Activated CD4-positive, CD25-positive, alpha-beta regulatory T cell (primary cell): ENCODE results near the gene TCTA.

Experiments
- DNase-seq, 4 experiments: peaks; one replicate each; lab custom pipeline; 2025; lab: John Stamatoyannopoulos, UW

Gene TCTA

DNA sequence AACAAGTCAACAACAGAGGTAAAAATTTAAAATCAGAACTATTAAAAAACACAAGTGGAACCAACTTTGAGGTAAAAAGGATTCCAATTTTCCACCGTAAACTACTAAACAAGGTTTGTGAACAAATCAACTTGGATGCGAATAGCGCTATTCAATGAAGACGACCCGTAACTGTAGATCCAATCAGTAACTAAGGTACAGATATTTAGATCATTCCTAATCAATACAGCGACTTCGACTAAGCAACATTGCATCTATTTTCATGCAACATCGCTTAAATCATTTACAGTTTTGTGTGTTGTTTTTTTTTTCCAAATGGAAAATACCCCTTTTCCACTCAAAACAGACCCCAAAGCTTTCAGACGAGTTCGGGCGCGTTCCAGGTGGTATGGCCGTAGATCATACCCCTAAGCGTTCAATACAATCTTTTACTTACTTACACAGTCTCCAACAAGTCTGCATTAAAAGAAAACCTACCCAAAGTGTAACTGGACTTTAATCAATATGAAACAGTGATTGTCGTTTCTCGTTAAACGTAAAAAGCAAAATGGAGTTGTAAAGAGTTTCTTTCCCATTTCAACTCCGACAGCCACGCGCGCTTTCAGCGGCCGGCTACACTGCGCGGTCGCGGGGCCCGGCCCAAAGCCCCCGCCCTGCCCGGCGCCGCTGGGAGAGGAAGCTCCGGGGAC lies 1.2 kb upstream of the TCTA start:
- DNase-seq: no peak

DNA sequence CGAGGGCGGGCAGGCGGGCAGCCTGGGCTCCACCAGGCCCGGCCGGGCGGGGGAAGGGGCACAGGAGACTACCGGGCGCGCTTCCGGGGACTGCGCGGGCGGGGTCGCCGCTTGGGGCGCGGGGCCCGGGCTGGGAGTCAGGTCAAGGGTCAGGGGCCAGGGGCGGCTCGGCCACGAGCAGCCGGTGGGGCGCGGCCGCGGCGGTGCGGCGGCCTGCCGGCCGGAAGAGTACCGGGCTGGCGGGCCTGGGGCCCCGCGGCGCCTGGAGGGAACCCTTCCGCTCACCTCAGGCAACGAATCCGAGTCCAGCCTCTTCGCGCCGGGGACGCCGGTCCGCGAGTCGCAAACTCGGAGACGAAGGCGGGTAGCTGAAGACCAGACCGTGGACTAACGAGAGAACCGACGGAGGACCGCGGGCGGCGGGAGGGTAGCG lies 672 bp upstream of the TCTA start:
- DNase-seq: peak; percentile 24 to 53 (median 39)

DNA sequence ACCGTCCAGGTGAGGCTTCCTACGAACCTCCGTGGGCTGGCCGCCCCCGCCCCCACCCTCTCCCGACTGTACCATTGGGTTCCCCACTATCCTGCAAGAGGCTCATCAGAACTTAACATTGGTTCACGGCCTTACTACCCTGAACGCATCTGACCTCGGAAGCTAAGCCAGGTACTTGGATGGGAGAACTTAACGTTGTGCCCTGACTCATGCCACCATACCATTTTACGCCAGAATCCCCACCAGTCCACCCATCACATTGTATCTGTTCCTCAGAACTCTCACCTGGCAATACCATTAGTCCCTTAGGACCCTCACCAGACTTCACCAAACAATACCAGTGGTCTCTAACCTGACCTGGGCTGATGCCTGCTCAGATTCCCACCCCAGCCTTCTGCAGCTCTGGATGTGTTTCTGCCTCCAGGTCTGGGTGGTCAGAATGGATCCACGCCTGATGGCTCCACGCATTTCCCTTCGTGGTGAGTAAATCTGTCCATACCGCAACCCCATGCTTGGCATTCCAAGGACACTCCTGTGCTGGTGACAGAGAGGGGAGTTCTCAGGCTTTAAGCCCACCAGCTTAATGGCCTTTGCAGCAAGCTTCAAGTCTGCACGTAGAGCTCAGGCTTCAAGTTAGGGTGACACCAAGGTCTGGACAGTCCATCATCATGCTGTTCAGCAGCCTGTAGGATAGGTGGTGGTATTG lies 562 bp downstream of the TCTA start:
- no peak for DNase-seq

DNA sequence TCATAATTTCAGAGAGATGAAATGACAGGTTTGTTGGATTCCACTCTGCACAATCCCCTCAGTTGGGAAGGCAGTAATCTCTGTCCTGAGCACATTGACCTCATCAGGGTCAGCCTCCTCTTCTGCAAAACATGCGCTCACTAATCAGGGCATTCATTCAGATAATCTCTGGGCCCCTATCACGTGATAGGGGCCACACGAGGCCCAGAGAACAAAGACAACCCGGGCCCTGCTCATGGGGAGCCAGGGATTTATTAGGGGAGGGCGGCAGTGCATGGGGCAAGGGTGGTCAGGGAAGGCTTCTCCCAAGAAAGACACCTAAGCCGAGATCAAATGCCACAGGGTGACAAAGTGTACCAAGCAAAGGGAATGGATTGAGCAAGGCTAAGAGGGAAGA lies 1.1 kb downstream of the TCTA start:
- DNase-seq: no peak

DNA sequence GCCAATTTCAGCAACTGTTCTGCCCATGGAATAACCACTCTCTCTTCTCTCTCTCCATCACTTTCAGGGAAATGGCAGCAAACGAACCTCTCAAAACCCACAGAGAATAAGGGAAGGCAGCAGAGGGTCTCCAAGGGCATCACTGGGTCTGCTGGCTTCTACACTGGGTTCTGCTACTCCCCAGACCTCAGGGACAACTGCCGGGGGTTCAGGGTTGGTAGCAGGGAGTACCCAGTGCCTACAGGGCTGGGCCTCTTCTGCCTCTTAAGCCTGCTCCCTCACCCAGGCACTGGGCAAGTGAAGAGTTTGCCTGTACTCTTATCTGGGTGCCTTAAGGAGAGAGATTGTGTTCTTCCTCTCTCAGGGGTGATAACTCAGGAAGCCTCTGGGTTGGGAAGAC lies 2.5 kb downstream of the TCTA start:
- no peak for DNase-seq

DNA sequence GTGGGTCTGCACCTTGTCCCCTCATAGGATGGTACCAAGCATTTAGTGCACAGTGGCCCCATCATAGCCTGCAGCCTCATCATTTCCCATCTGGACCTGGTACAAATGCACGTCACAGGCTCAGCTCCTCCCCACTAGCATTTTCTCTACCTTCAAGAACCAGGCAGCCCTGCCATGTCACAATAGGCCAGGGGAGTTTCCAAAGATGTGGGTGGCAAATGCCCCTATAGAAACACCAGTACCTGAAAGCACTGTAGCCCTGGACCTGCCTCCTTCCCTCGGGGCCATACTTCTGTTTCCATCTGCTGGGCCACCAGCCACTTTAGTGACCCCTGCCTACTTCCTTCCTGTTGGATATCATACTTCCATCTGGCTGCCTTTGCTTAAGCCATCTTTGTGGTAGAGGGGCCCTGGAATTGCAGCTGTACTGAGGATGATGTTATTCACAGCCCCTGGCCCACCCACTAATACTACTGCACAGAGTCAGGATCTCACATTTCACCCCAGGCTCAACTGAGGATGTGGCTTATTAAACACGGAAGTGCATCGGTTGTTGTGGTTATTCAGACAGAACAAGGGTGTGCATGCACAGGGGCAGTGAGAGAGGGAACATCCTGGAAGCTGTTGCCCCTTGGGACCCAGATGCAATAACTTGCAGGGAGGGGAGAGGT lies 3.8 kb downstream of the TCTA start:
- peak; percentile 13 to 28 (median 24) for DNase-seq

DNA sequence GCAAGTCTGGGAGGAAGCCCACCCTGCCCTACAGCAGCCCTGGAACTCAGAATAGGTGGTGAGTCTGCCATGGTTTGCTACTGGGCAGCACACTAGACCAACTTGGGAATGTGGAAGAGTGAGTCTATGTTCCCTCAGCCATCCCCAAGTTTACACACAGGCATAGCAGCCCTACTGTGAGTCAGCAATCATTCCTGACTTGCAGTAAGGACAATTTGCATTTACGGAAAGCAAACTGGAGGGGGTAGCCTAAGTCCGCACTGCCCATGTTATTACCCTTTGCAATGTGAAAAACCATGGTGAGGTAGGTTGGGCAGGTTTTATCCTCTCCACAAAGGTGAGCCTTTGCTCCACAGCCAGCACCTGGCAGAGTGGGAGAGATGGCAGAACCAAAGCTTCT lies 4.6 kb downstream of the TCTA start:
- DNase-seq: no peak

DNA sequence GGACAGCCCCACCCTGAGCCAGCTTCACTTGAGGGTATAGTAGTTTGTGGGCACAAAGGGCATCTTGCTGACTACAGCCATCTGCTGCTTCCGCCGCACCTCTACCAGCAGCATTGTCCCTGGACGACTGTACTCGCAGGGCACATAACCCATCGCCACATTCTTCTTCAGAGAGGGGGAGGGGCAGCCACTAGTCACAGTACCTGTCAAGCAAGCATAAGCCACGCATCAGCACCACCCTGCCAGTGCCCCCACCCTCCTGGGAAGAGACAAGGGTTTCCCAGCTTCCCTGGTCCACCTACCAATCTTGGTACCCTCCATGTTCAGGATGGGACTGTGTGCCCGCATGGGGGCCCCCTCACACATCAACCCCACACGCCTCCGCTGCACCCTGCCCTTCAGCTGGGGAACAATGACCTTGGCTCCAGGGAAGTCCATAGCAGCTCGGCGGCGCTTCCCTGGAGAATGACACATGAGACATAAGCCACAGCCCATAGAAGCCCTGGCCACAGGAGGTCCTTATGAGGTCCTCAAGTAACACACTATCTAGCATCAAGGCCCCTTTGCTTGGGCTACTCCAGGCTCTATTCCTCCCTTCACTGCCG lies 5.4 kb downstream of the TCTA start:
- DNase-seq: no peak

DNA sequence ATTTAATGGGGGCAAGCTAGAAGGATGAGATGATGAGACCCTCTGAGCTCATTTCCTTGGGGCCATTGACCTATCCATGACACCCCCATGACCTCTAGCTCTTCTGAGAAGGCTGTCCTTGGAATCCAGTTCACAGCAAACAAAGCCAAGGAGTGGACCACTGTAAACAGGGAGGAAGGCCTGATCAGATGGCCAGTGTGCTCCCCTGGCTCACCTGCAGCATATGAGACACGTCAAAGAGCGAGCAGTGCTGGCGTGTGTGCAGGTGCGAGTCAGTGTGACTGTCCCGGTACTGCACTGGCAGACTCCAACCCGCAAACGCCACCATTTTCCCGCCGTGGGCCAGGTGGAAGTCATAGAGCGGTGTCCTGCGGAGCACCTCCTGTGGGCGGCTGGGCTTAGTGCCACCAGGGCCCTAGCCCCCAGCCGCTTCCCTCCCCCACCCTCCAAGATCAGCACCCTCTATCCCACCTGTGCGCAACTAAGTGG lies 9.7 kb downstream of the TCTA start:
- no peak for DNase-seq

DNA sequence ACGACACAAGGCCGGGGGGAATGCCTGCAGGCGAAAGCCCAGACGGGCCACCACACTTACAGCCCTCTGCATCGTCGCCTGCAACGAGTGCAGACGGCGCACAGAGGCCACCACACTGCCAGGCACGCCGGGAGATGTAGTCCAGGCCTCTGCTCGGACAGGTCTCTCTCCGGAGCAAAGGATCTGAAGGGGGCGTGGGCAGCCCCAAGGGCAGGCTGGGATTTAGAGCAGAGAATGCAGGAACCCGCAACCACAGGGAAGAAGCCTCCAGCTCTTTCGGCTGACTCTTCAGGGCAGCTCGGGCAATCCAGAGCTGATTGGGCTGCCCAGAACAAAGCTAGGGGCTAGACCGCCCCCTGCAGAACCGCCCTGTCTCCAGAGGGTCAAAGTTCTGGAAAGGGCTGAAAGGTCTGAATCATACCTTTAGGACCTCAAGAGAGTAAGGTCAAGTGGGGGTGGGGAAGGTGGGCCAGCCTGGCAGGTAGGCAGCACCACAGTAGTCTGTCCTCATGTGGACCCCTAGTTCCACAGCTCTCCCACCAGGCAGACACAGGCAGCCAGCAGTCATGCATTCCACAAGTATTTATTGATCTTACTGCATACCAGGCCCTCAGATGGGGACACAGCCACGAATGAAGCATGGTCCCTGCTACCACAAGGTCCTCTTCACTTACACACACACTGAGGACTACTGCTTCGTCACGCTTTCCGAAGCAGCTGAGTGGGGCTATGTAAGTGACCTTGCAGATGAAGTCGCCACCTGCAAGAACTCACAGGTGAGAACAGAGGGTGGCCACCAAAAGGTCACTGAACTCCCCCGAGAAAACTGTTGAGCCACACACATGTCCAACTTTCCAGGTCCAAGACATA lies 10.4 kb downstream of the TCTA start, which contains the start of gene AMT:
AMT (minus strand) TSS at position 95 of the 870 bp plus-strand sequence; CDS start at position 72, 23 bp downstream.
- DNase-seq: no peak

DNA sequence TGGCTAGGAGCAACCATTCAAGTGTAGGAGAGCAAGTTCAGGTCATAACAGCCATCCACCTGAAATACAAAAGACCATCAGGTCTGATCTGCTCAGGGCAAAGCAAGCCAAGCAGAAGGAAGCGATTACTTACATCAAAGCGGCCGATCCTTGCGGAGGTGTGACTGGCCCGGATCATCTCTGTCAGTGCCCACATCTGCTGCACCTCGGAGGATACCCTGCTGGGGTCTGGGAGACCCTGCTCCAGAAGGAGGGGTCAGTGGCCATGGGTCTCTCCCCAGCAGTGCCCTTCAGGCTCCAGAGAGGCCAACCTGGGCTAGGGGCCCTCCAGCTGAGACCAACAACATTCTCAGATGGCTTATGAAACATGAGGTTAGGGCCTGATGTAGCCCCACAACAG lies 12.6 kb downstream of the TCTA start:
- DNase-seq: no peak

DNA sequence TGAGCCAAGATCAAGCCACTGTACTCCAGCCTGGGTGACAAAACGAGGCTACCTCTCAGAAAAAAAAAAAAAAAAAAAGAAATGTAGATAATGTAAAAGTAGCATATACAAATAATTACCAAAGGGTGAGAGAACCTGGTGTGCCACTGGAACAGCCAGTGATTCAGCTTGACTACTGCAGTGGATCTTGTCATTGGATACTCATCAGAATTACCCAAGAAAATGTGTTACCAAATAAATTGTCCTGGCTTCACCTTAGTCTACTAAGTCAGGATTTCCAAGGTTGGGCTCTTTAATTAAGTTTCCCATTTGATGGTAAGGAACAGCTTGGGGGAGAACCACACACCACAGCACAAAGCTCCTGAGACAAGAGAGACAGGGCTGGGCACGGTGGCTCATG lies 15.4 kb downstream of the TCTA start:
- no peak for DNase-seq

DNA sequence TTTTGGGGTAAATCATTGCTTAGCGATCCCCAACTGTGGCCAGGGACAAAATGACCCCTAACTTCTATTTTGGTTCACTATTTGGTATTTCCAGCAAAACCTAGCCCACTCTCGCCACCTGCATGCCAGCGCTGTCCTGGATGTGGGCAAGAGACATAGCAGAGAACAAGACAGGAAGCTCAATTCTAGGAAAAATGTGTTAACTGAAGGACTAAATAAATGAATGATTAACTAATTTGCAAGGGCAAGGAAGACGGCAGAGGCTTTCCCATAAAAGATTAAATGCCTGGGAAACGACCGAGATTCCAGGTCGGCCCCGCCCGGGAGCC lies 16.5 kb downstream of the TCTA start:
- DNase-seq: no peak

DNA sequence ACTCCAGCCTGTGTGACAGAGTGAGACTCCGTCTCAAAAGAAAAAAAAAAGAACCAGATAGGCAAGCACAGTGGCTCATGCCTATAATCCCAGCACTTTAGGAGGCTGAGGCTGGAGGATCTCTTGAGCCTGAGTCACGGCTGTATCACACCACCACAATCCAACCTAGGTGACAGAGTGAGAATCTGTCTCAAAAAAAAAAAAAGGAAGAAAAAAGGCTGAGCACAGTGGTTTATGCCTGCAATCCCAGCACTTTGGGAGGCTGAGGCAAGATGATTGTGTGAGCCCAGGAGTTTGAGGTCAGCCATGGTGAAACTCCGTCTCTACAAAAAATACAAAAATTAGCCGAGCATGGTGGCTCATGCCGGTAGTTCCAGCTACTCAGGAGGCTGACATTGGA lies 22.5 kb downstream of the TCTA start:
- no peak for DNase-seq

DNA sequence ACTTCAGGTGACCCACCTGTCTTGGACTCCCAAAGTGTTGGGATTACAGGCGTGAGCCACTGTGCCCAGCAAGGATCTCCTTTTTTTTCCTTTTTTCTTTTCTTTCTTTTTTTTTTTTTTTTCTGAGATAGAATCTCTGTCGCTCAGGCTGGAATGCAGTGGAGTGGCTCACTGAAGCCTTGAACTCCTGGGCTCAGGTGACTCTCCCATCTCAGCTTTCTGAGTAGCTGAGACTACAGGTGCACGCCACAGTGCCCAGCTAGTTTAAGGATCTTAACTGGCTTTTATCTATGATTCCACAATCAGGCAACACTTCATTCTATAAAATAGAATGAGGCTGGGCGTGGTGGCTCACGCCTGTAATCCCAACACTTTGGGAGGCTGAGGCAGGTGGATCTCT lies 33.2 kb downstream of the TCTA start:
- DNase-seq: no peak

DNA sequence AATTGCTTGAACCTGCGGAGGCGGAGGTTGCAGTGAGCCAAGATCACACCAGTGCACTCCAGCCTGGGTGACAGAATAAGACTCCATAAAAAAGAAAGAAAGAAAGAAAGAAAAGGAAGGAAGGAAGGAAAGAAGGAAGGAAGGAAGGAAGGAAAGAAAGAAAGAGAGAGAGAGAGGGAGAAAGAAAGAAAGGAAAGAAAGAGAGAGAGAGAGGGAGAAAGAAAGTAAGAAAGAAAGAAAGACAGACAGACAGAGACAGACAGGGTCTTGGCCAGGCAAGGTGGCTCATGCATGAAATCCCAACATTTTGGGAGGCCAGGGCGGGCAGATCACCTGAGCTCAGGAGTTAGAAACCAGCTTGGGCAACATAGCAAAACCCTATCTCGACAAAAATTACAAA lies 41.4 kb downstream of the TCTA start:
- DNase-seq: no peak

DNA sequence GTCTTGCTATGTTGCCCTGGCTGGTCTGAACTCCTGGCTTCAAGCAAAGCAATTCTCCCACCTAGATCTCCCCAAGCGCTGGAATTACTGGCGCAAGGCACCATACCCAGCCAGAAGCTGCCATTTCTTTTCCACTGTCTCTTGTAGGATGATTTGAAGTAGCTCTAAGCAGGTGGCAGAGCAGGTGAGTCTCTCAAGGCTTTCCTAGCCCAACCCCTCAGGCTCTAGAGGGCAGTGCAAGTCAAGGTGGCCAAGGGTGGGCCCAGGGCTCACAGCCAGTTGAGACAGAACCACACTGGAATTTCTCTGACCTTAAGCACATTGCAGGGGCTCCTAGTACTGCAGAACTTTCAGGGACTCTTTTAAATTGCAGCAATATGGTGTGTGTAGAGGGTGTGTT lies 42.2 kb downstream of the TCTA start:
- DNase-seq: no peak

DNA sequence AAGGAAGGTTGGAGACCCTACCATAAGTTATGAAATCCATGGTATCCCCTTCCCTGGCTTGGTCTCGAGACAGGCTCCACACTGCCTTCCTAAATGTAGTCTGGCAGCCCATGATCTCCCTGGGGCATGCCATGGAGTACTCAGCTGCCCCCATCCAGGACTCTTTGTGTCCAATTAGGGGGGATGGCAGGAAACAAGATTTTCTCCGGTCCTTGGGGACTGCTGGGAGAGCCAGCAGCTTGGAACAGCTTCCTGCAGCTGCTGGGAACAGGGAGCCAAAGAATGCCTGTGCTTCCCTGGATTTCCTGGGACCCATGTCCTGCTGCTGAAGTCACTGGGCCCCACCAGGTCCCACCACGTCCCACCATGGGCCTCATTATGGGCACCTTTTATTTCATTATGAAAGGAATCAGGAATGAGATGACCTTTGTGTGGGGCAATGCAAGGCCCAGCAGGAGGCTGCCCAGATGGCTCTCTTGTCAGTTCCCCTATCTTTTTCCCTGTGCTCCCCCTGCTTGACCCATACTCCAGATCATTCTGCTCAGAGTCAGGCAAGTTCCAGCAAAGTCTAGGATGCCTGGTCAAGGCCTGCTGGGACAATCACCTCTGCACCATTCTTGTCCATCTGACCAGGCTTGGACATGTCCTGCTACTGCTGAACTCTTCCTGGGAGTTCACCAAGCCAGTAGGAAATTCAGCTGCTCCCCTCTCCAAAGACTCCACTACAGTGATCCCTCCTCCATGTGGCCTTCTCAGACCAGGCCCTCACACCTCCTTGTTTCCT lies 42.9 kb downstream of the TCTA start:
- DNase-seq: no peak

DNA sequence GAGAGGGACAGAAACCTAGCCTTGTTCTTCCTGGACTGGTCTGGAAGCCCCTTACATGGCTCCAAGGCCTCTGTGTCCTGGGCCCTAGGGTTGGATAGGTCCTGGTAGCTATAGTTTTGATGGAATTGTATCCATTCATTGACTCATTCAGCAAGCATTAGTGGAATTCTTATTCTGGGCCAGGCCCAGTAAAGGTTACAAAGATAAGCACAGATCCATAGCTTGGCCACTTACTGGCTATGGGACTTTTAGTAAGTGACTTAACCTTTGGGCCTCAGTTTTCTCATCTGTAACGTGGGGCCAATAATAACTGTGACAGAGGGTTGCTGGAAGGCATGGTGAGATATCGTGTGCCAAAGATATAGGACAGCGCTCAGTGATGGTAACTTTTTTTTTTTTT lies 44.2 kb downstream of the TCTA start:
- DNase-seq: no peak

DNA sequence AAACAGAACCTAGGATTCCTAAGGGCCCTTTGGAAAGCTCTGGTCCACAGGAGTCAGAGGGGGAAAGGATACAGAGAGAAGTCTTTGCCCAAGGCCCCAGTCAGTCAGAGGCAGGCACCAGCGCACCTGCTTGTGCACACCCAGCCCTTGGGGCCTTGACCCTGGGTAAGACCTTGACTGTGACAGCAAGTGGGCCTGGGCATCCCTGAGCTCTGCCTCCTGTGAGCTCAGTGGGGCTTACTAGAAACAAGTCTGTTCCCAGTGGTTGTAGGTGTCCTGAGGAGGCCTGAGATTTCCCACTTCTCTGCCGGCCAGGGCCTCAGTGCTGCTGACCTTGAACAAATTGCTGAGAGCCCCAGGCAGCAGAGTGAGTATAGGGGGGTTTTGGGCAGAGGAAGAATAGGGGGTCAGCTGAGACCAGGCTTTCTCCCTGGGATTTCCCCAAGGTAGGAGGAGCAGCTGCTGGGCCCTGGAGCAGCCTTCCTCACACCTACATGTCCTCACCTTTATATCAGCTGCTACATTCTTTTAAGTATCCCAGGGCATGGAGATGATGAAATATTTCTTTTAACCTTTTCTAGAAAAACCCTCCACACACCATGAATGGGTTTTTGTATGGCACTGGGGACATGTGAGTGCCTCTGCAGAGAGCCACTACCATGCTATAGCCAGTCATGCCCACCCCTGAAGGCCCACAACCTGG lies 48.1 kb downstream of the TCTA start:
- no peak for DNase-seq
